HCT116 (cell line): Measurements from ENCODE around the gene HIP1. TPM values are rescaled to one million over a fixed set of nuclear protein-coding genes. Genes with fewer than 3 reads are reported as not detected.

ENCODE experiments used
- ATAC-seq: fragments of 200-7000 bp; cut with Tn5 transposase; 2 replicates; pipeline ENCODE4 v1.9.1; 2020; ENCODE audit warnings: mild to moderate bottlenecking, moderate library complexity
- BruUV-seq: library from RNA; stranded (reverse); fragments of 400-500 nt; replicated peaks from 2 replicates; lab custom pipeline; 2021; lab: Mats Ljungman, UMichigan
- CTCF ChIA-PET: fragments of 300-600 bp; sonication (Branson Sonifier 250); formaldehyde crosslinking; loops from one replicate; lab custom pipeline; 2021; ENCODE audit warnings: antibody characterized with exemption; lab: Charles Lee
- POLR2A ChIA-PET: fragments of 300-600, 350-600 bp; sonication (Branson Sonifier 250); formaldehyde crosslinking; loops from one replicate; lab custom pipeline; 2021; ENCODE audit warnings: antibody characterized with exemption; lab: Charles Lee
- RAD21 ChIA-PET, 2 experiments: fragments of 300-600 bp; sonication (Branson Sonifier 250); formaldehyde crosslinking; loops; one replicate each; lab custom pipeline; 2023; ENCODE audit warnings: low total read pairs in 2 of 2; ENCODE audit not compliant: uncharacterized antibody in 2 of 2, unreplicated experiment in 2 of 2, low non-redundant PET in 1 of 2; lab: Charles Lee
- DNase-seq: peaks from one replicate; pipeline ENCODE4 v3.0.0-alpha.2; 2010; ENCODE audit warnings: low read depth, low spot score
- H2AFZ ChIP-seq: fragments of 200-600 bp; shearing (Covaris generic), sonication (generic); 2 replicates; pipeline ENCODE4 v1.6.1; 2017; ENCODE audit warnings: low read depth, mixed run types, mixed read lengths, antibody characterized with exemption, low read length; ENCODE audit not compliant: poor library complexity, severe bottlenecking
- H3K27ac ChIP-seq: 2 replicates; pipeline ENCODE4 v1.5.1; 2012; ENCODE audit warnings: low read depth, low read length
- H3K27me3 ChIP-seq: fragments of 200-600 bp; sonication (generic); 2 replicates; pipeline ENCODE4 v1.6.1; 2016; ENCODE audit warnings: mixed run types, low read length, mixed read lengths; ENCODE audit not compliant: insufficient read depth
- H3K36me3 ChIP-seq, 2 experiments: fragments of 200-500 bp in 1 of 2; fragments of 200-600 bp in 1 of 2; sonication (Bioruptor generic) in 1 of 2; sonication (generic) in 1 of 2; 2 replicates each; pipeline versions ENCODE4 v1.5.1 to v1.6.1; 2014 to 2016; ENCODE audit warnings: low read length in 2 of 2, inconsistent platforms in 1 of 2, mixed read lengths in 1 of 2, mixed run types in 1 of 2; ENCODE audit not compliant: insufficient read depth in 2 of 2, control insufficient read depth in 1 of 2
- H3K4me1 ChIP-seq, 2 experiments: fragments of 200-600 bp in 1 of 2; sonication (generic) in 1 of 2; 2 replicates each; pipeline versions ENCODE4 v1.5.1 to v1.6.1; 2012 to 2017; ENCODE audit warnings: low read length in 2 of 2, inconsistent platforms in 1 of 2, mild to moderate bottlenecking in 1 of 2, mixed read lengths in 1 of 2, mixed run types in 1 of 2, moderate library complexity in 1 of 2; ENCODE audit not compliant: insufficient read depth in 2 of 2, control insufficient read depth in 1 of 2
- H3K4me2 ChIP-seq: fragments of 200-600 bp; sonication (generic); 2 replicates; pipeline ENCODE4 v1.6.1; 2017; ENCODE audit warnings: mixed run types, low read length, mixed read lengths
- H3K4me3 ChIP-seq, 2 experiments: fragments of 200-600 bp in 1 of 2; sonication (generic) in 1 of 2; replicated peaks in 1 of 2; 2 replicates each; pipeline ENCODE4 v1.5.1; 2011 to 2016; ENCODE audit warnings: low read length in 2 of 2, control low read depth in 1 of 2, low read depth in 1 of 2, mild to moderate bottlenecking in 1 of 2, mixed read lengths in 1 of 2, mixed run types in 1 of 2
- H3K79me2 ChIP-seq: fragments of 200-600 bp; sonication (generic); 2 replicates; pipeline ENCODE4 v1.6.1; 2017; ENCODE audit warnings: mild to moderate bottlenecking, mixed run types, low read length, moderate library complexity, mixed read lengths; ENCODE audit not compliant: insufficient read depth
- H3K9ac ChIP-seq: fragments of 200-600 bp; sonication (generic); 2 replicates; pipeline ENCODE4 v1.6.1; 2016; ENCODE audit warnings: low read length, mixed read lengths
- H3K9me2 ChIP-seq: fragments of 200-600 bp; sonication (generic), shearing (Covaris generic); 2 replicates; pipeline ENCODE4 v1.6.1; 2017; ENCODE audit warnings: mixed run types, mild to moderate bottlenecking, moderate library complexity; ENCODE audit not compliant: insufficient read depth
- H3K9me3 ChIP-seq, 2 experiments: fragments of 200-500 bp in 1 of 2; fragments of 200-600 bp in 1 of 2; sonication (Bioruptor generic) in 1 of 2; sonication (generic) in 1 of 2; 2 replicates each; pipeline ENCODE4 v1.6.1; 2014 to 2017; ENCODE audit warnings: low read length in 2 of 2, mixed read lengths in 2 of 2, inconsistent platforms in 1 of 2, low read depth in 1 of 2, mild to moderate bottlenecking in 1 of 2, mixed run types in 1 of 2, moderate library complexity in 1 of 2; ENCODE audit not compliant: control insufficient read depth in 1 of 2, insufficient read depth in 1 of 2
- H4K20me1 ChIP-seq: fragments of 200-600 bp; sonication (generic), shearing (Covaris generic); 2 replicates; pipeline ENCODE4 v1.6.1; 2017; ENCODE audit warnings: mixed run types, mild to moderate bottlenecking, moderate library complexity; ENCODE audit not compliant: insufficient read depth
- CBX3 ChIP-seq: IDR thresholded peaks from 2 replicates; pipeline ENCODE4 v1.6.1; 2012; ENCODE audit warnings: low read depth
- EGR1 ChIP-seq: IDR thresholded peaks from 2 replicates; pipeline ENCODE4 v1.6.1; 2012; ENCODE audit warnings: low read depth
- FOSL1 ChIP-seq: IDR thresholded peaks from 2 replicates; pipeline ENCODE4 v1.6.1; 2012; ENCODE audit warnings: low read depth
- POLR2AphosphoS5 ChIP-seq: IDR thresholded peaks from 2 replicates; pipeline ENCODE4 v1.6.1; 2011; ENCODE audit warnings: mild to moderate bottlenecking, low read depth, low read length, moderate library complexity
- SIN3A ChIP-seq: IDR thresholded peaks from 2 replicates; pipeline ENCODE4 v1.6.1; 2012; ENCODE audit warnings: low read depth
- TCF7L2 ChIP-seq: IDR thresholded peaks from 2 replicates; pipeline ENCODE4 v1.7.0; 2011; ENCODE audit warnings: borderline replicate concordance, inconsistent platforms; ENCODE audit not compliant: insufficient read depth, insufficient read length; ENCODE audit errors: extremely low read depth
- intact Hi-C: fragments of 100-400 bp; cut with micrococcal nuclease; formaldehyde crosslinking; loops from 2 replicates; pipeline ENCODE4 v1.10.0; 2022
- total RNA-seq: library from RNA; stranded (reverse); gene quantifications from one replicate; pipeline ENCODE4 v1.2.1, GENCODE V29; 2021; ENCODE audit not compliant: unreplicated experiment
- TF ChIP-seq, protein P1 (sequence below): IDR thresholded peaks from 2 replicates; pipeline ENCODE4 v1.6.1; 2012

The HIP1 gene
- total RNA-seq, 1 experiment from 2014 or later: 22.1 TPM

DNA sequence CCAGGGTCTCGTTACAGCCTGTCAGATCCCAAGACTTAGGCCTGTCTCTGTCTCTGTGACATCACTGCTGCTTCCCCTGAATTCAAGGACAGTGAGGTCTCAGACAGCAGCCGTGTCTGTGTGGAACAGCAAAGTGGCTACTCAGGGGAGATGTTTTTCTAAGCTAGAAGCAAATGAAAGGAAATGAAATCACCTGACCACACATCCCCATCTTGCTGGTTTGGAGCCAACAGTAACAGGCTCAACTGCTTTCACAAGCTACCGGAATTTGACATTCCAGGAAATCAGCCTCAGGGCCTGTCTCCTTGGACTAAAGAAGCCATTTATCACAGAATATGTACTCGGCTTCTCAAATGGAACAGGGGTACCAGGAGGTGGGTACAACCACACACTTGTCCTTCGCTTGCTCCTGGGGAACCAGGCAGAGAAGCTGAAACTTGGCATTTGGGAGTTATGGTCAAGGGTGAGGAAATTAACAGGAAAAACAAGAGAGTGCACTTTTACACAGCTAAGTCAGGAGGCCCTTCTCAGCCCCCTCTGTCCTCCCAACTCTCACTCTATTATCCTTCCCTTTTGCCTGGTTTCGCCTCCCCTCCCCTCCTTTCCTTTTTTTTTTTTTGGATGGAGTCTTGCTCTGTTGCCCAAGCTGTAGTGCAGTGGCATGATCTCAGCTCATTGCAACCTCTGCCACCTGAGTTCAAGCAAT lies 173.5 kb downstream of the HIP1 start:
- no peaks in the 10 kb centered on the region for H3K36me3 ChIP-seq
- ChIA-PET CTCF (no interaction called here), RAD21 (no interaction called here), POLR2A (interaction anchor here (0.6 kb wide), 1 partner anchor 10 kb away, joined by 3 read pairs; no protein-coding TSS in a partner anchor)
- no peak overlapping the region for H3K9ac ChIP-seq
- H2AFZ ChIP-seq: no peak overlapping the region
- no peaks in the 10 kb centered on the region for H3K27me3 ChIP-seq
- ATAC-seq (no peak), DNase-seq (no peak)
- H3K4me1 ChIP-seq: peaks cover 0 to 12% of the 10 kb centered on the region in 2 experiments; a peak in 1 of 4 replicates
- no peaks in the 10 kb centered on the region for H3K79me2 ChIP-seq
- BruUV-seq: no TSS peak
- no peak overlapping the region for H3K4me3 ChIP-seq
- H4K20me1 ChIP-seq: no peaks in the 10 kb centered on the region
- TF ChIP-seq TCF7L2: no peak
- no peak for TF ChIP-seq FOSL1
- TF ChIP-seq CBX3: no peak
- TF ChIP-seq EGR1: no peak
- TF ChIP-seq SIN3A: no peak
- intact Hi-C loops: no loop called here
- H3K27ac ChIP-seq: no peak overlapping the region
- H3K4me2 ChIP-seq: no peak overlapping the region
- H3K9me2 ChIP-seq: no peaks in the 10 kb centered on the region
- no peaks in the 10 kb centered on the region for H3K9me3 ChIP-seq

DNA sequence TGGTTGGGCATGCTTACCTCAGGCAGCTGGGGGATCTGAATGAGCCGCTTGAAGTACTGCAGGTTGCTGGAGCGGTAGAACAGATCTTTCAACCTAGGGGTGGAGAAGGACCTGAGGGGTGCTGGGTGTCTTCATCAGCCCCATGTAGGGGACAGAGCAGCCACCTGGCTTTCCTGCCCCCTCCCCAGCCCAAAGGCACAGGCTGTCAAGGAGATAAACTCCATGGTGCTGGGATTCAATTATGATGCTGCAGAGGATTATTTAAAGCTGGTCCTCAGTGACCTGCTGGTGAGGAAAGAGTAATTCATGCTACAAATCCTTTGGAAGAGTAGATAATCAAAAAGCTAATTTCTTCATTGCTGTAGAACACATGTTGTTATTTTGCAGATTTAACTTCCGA lies 175.6 kb downstream of the HIP1 start:
- DNase-seq (no peak), ATAC-seq (no peak)
- CTCF ChIA-PET: no interaction called here
- H3K4me3 ChIP-seq: no peak overlapping the region
- TF ChIP-seq, protein P1, sequence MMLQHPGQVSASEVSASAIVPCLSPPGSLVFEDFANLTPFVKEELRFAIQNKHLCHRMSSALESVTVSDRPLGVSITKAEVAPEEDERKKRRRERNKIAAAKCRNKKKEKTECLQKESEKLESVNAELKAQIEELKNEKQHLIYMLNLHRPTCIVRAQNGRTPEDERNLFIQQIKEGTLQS: no peak
- TF ChIP-seq POLR2AphosphoS5: no peak
- TF ChIP-seq CBX3: no peak
- no peak overlapping the region for H3K4me2 ChIP-seq
- no peaks in the 10 kb centered on the region for H3K27me3 ChIP-seq
- H3K9me3 ChIP-seq: no peaks in the 10 kb centered on the region
- H2AFZ ChIP-seq: no peak overlapping the region
- no peak overlapping the region for H3K27ac ChIP-seq
- intact Hi-C loops: no loop called here
- no peaks in the 10 kb centered on the region for H3K36me3 ChIP-seq
- BruUV-seq: no TSS peak
- H3K9ac ChIP-seq: no peak overlapping the region
- H4K20me1 ChIP-seq: no peaks in the 10 kb centered on the region
- no peaks in the 10 kb centered on the region for H3K9me2 ChIP-seq
- H3K4me1 ChIP-seq: peaks cover 0 to 12% of the 10 kb centered on the region in 2 experiments; a peak in 1 of 4 replicates
- POLR2A ChIA-PET: no interaction called here
- no peaks in the 10 kb centered on the region for H3K79me2 ChIP-seq
- RAD21 ChIA-PET: no interaction called here
